NCI-H774 (cell line): ENCODE measurements around the gene ARHGEF5.
"Not testable (repeated sequence)": the region's sequence is repeated elsewhere in the genome, so short reads cannot be mapped to it uniquely, and the experiment has no call there.

Source experiments
- DNase-seq: peaks from one replicate; lab custom pipeline; 2025; lab: John Stamatoyannopoulos, UW

ARHGEF5 gene

DNA sequence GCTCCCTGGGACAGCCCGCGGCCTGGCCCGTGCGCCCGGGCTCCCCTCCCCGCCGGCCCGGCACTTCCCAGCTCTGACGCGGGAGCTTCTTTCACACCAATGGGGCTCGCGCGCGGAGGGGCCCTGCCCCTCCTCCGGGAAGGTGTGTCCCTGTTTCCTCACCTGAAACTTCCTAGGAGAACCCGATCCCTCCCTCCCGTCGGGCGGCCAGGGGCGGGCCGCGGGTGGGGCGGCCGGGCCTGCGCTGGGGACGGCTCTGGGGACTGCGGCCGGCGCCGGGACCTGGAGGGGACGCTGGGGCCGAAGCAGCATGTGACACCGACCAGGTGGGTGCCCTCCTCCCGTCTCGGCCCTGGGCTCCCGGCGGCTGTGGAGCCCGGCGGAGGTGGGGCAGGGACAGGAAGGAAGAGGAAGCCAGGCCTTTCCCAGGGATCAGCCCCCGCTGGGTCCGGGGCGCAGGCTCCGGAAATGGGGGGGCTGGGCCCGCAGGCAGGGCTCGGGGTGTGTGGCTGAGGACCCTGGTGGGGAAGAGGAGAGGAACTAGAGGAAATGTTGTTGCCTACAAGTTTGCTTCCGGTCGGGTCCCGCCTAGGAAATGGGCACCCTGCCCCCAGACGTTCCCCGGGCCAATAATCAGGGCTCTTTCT, at the start of gene ARHGEF5:
Gene ARHGEF5 (plus strand): TSS at position 227 of the 647 bp plus-strand sequence. CDS start 7,268 bp downstream, outside the sequence.
- not testable (repeated sequence) for DNase-seq

DNA sequence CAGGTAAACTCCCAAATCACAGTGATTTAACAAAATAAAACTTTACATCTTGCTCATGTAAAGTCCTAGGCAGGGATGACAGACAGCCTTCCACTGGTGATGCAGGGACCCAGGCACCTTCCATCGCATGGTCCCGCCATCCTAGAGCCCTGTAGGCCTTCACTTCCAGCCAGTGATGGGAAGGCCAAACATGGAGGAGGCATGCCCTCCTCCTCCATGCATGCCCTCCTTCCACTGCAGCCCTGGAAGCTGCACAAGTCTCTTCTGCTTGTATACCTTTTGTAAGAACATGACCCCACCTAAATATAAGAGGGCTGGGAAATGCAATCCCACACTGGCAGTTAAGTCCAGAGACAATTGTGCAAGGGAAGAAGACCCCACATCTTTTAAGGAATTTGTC, 45.5 kb upstream of the ARHGEF5 start:
- not testable (repeated sequence) for DNase-seq

DNA sequence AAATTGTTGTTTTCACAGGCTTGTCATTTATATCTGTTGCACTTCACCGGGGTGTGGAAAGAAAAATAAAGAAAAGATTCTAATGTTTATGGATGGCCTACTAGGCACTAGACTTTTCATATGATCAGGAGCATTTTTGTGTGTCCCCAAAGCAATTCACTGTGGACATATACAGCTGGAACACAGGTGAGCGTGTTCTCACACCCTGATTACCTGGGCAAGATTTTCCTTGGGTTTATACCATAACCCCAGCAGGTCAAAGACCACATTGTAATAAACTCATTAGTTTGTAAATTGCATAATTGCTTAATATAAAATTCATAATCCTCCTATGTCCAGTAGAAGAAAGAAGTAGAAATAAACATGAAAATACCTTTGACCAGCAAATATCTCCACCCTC, 44.0 kb upstream of the ARHGEF5 start:
- not testable (repeated sequence) for DNase-seq

GRCh38 chr7:144311872-144312469, 43.2 kb upstream of the ARHGEF5 start, which contains the start of gene OR2A1:
OR2A1 (plus strand) TSS chr7:144312419; CDS start chr7:144318125, 5,706 bp downstream.
- DNase-seq = not testable (repeated sequence)

GRCh38 chr7:144317537-144317936, 37.7 kb upstream of the ARHGEF5 start:
- DNase-seq = not testable (repeated sequence)

DNA sequence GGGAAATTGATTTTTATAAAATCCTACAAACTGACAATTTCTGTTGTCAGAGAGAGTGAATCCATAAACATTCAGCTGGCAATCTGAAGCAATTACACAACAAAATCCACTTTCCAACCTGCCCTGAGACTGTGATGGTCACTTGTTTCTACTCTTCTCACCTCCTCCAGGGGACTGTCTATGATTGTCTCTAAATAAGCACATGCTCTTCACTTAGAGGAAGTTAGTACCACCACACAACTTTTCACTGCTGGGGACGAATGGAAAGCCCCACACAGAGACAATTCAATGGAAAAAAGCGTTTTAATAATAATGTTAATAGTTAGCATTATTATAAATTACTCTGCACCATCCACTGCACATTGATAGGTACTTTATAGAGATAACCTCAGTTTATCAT, 35.7 kb upstream of the ARHGEF5 start:
- not testable (repeated sequence) for DNase-seq

DNA sequence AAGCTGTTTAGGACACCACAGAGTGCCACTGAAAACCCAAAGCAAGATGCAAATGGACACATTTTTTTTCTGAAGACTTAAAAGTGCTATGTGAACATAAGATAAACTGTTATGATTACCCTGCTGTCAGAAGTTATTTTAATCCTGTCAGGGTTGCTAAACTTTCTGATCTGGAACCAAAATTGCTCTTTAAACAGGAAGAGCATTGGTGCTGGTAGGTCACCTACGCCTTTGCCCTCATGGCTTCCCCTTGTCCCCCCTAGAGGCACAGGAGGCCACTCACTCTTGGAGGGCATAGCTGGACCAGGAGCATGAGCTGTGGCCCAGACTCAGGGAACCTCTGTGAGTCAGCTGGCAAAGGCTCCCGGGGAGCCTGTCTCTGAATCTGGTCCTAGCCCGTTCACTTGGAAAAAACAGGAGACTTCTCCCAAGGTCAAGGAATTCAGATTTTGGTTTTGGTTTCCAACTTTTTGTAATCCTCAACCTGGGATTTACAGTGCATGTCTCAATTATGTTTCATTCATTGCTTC, 33.5 kb upstream of the ARHGEF5 start:
- DNase-seq = not testable (repeated sequence)

DNA sequence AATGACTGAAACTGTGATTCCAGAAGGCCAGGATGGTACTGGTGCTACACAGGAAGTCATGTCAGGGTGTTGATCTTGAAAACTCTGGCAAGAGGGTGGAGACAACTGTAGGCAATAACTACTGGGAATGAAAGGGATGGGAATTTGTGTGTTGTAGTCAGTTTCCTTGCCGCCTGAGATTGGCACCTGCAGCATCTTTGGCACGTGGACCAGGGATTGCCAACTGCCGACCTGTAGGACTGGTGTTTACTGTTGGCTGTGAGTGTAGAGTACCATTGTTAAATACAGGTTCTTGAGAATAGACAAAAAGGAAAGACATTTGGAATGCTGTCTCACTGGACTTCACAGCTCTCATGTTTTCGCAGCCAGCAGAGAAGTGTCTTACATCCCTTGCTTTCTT, 31.8 kb upstream of the ARHGEF5 start:
- not testable (repeated sequence) for DNase-seq

DNA sequence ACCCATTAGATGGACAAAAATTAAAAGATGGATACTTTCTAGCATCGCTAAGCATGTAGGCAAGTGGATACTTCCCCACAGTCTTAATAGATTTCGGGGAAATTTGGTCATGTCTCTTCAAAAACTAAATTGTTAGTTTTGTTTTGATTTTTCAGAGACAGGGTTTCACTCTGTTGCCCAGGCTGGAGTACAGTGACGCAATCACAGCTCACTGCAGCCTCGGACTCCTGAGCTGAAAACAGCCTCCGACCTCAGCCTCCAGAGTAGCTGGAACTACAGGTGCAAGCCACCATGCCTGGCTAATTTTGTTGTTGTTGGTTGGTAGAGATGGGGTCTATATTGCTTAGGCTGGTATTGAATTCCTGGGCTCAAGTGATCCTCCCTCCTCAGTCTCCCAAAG, 29.3 kb upstream of the ARHGEF5 start:
- DNase-seq = not testable (repeated sequence)

- DNase-seq = not testable (repeated sequence)
These were observed 25.2 kb upstream of the ARHGEF5 start for GRCh38 chr7:144330044-144330443.

- DNase-seq = not testable (repeated sequence)
These were observed 23.8 kb upstream of the ARHGEF5 start for GRCh38 chr7:144331221-144331995.

DNA sequence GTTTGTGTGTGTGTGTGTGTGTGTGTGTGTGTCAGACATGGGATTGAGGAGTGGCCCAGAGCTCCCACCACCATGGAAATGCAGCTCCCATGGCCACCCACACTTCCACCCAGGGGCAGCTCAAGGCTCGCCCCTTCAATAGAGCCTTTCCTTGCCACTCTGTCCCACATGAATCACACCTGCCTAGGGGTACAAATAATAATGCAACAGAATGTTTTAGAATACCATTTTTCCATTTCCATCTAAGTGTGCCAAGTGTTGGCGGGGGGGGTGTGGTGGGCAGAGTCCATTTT, 23.3 kb upstream of the ARHGEF5 start:
- not testable (repeated sequence) for DNase-seq

DNA sequence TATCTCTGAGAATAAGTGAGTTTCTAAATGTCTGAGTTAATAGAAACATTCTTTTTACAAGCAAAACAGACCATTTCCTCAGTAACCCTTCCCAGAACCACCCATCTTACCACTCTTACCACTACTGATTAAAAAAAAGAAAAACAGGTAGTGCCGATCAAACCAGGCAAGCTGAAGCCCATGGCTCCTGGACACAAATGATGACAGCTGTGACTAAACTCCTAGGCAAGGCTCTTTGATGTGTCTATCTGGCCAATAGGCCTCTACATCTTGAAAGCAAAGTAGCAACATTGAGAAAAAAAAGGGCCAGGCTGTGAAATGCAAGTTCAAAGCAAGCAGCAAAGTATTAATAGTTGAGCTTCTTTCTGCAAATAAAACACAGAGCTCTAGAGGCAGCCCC, 6.6 kb upstream of the ARHGEF5 start:
- not testable (repeated sequence) for DNase-seq

- not testable (repeated sequence) for DNase-seq
These were observed 3.5 kb upstream of the ARHGEF5 start for GRCh38 chr7:144351667-144352066.

DNA sequence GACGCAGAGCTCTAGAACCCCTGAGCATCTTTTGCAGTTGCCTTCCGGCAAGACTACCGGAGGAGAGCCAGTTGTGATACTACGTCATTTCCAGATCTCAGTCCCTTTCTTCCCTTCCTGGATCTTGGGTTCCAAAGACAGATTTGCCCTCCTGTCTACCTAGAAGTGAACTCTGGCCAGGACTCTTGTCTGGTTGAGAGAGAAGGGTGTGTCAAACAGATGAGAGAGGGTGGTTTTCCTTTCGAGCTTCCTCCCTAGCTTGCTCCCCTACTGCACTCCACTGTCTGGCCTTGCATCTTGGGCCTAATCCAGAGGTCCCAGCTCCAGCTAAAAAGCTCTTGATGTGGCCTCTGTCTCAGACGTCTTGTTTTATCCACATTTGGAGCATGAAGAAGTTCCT, 983 bp downstream of the ARHGEF5 start:
- DNase-seq = not testable (repeated sequence)

DNA sequence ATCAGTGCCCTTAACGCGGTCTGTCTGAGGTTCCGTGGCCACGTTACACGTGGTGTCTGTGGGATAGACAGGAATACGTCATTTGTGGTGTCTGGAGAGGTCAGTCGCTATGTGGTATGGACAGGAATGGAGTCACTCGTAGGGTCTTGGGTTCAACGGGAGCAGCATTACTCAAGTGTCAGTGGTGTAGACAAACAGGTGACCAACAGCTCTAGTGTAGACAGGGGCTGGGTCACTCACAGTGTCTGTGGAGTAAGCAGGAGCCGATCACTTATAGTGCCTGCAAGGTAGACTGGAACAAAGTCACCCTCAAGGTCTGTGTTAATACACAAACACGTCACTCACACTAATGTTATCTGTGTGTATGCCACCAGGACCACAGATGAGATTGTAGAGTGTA, 1.7 kb downstream of the ARHGEF5 start:
- DNase-seq = not testable (repeated sequence)

DNA sequence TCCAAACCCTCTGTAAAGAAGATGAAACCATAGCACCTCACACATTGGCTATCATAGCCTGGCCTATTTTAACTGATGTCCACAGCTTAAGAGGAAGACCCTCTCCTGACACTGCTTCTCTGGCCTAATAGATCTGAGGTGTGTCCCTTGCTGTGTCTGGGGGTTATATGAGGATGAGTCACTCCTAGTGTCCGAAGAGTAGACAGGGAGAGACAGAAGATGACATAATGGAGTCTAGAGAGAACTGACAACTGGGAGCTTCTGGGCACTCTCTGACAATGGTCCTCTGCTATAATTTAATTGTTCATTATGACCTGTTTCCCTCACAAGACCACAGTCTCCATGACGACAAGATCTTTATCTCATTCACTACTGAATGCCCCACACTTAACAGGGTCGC, 6.9 kb downstream of the ARHGEF5 start:
- not testable (repeated sequence) for DNase-seq

- DNase-seq = not testable (repeated sequence)
These were observed 10.3 kb downstream of the ARHGEF5 start for GRCh38 chr7:144365523-144365922.

- DNase-seq = not testable (repeated sequence)
These were observed 12.0 kb downstream of the ARHGEF5 start for GRCh38 chr7:144367250-144367649.

GRCh38 chr7:144369221-144369620, 14.0 kb downstream of the ARHGEF5 start:
- not testable (repeated sequence) for DNase-seq

- DNase-seq = no peak
These were observed 23.4 kb downstream of the ARHGEF5 start for GRCh38 chr7:144378651-144379050.

DNA sequence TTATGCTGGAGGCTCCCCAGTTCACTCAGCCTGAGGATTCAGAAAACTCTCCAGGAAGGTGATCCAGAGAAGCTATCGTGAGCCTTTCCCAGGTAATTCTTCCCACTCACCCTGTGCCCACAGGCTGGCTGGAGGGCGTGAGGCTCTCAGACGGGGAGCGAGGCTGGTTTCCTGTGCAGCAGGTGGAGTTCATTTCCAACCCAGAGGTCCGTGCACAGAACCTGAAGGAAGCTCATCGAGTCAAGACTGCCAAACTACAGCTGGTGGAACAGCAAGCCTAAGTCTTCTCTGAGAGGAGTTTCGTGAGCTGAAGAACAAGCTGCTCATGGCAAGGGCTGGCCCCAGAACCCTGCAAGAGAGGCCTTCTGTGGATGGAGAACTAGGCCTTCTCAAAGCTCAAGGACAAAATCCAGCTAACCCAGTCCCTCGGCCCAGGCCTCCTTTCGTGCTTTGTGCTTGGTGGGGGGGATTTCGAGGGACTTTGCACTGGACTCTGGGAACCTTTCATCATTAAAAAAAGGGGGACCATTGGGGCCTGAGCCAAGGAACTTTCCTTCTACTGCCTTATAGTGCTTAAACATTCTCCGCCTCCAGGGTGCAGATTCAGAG, 24.7 kb downstream of the ARHGEF5 start:
- DNase-seq = no peak
